IMR-90 (cell line): ENCODE data around the gene GAB1. TPM values are rescaled to one million over a fixed set of nuclear protein-coding genes. Genes with fewer than 3 reads are reported as not detected.

ENCODE experiments used
- ATAC-seq: fragments of 200-7000 bp; cut with Tn5 transposase; 2 replicates; pipeline ENCODE4 v1.9.1; 2020; ENCODE audit warnings: low read depth, mild to moderate bottlenecking, moderate library complexity
- BruUV-seq: library from RNA; stranded (reverse); fragments of 400-500 nt; replicated peaks from 2 replicates; lab custom pipeline; 2021; lab: Mats Ljungman, UMichigan
- CTCF ChIA-PET: fragments of 300-600 bp; formaldehyde crosslinking; extraction: SDS; loops from one replicate; lab custom pipeline; 2021; ENCODE audit warnings: antibody characterized with exemption; lab: Yijun Ruan, JAX
- POLR2A ChIA-PET: fragments of 300-600 bp; sonication (Branson Sonifier 250); formaldehyde crosslinking; loops from one replicate; lab custom pipeline; 2022; ENCODE audit warnings: antibody characterized with exemption; ENCODE audit not compliant: unreplicated experiment; lab: Charles Lee
- DNase-seq: peaks from one replicate; pipeline ENCODE4 v3.0.0; 2013
- H2AFZ ChIP-seq: replicated peaks from 2 replicates; pipeline ENCODE3; 2013; ENCODE audit warnings: low read length, mild to moderate bottlenecking; ENCODE audit not compliant: poor library complexity
- H2AK5ac ChIP-seq: 2 replicates; pipeline ENCODE4 v1.6.1; 2013; ENCODE audit warnings: low read depth, low read length, inconsistent platforms
- H2AK9ac ChIP-seq: replicated peaks from 2 replicates; pipeline ENCODE3; 2013; ENCODE audit warnings: mild to moderate bottlenecking, low read depth, low read length, moderate library complexity; ENCODE audit not compliant: poor library complexity
- H2BK120ac ChIP-seq: 2 replicates; pipeline ENCODE4 v1.6.1; 2013; ENCODE audit warnings: low read depth, low read length, inconsistent platforms
- H2BK15ac ChIP-seq: 3 replicates; pipeline ENCODE4 v1.6.1; 2013; ENCODE audit warnings: low read depth, low read length, inconsistent platforms
- H2BK20ac ChIP-seq: 2 replicates; pipeline ENCODE4 v1.6.1; 2013; ENCODE audit warnings: low read depth, mild to moderate bottlenecking, inconsistent platforms, low read length, moderate library complexity
- H2BK5ac ChIP-seq: 2 replicates; pipeline ENCODE4 v1.6.1; 2013; ENCODE audit warnings: mild to moderate bottlenecking, low read depth, low read length, inconsistent platforms; ENCODE audit not compliant: poor library complexity, severe bottlenecking
- H3K14ac ChIP-seq: replicated peaks from 2 replicates; pipeline ENCODE4 v1.6.1; 2013; ENCODE audit warnings: low read depth, low read length, inconsistent platforms
- H3K18ac ChIP-seq: 2 replicates; pipeline ENCODE4 v1.6.1; 2013; ENCODE audit warnings: low read depth, low read length, control low read depth
- H3K23ac ChIP-seq: 2 replicates; pipeline ENCODE4 v1.6.1; 2013; ENCODE audit warnings: low read depth, low read length, inconsistent platforms
- H3K27ac ChIP-seq: 2 replicates; pipeline ENCODE4 v1.5.1; 2013; ENCODE audit warnings: mild to moderate bottlenecking, control low read depth, low read length; ENCODE audit not compliant: insufficient read depth
- H3K27me3 ChIP-seq: 2 replicates; pipeline ENCODE4 v1.6.1; 2013; ENCODE audit warnings: low read length; ENCODE audit not compliant: control insufficient read depth, insufficient read depth
- H3K36me3 ChIP-seq: 2 replicates; pipeline ENCODE4 v1.6.1; 2013; ENCODE audit warnings: low read length, mixed read lengths; ENCODE audit not compliant: control insufficient read depth, insufficient read depth
- H3K4ac ChIP-seq: 2 replicates; pipeline ENCODE4 v1.6.1; 2013; ENCODE audit warnings: low read depth, low read length, inconsistent platforms
- H3K4me1 ChIP-seq: 2 replicates; pipeline ENCODE4 v1.6.1; 2013; ENCODE audit warnings: low read length, mixed read lengths; ENCODE audit not compliant: control insufficient read depth, insufficient read depth
- H3K4me2 ChIP-seq: 2 replicates; pipeline ENCODE4 v1.6.1; 2013; ENCODE audit warnings: low read depth, mild to moderate bottlenecking, control low read depth, low read length, moderate library complexity
- H3K4me3 ChIP-seq: 2 replicates; pipeline ENCODE4 v1.5.1; 2013; ENCODE audit warnings: low read depth, mild to moderate bottlenecking, control low read depth, low read length, moderate library complexity; ENCODE audit not compliant: insufficient read depth
- H3K56ac ChIP-seq: 2 replicates; pipeline ENCODE4 v1.6.1; 2013; ENCODE audit warnings: low read length, inconsistent platforms; ENCODE audit not compliant: insufficient read depth; ENCODE audit errors: extremely low read depth
- H3K79me1 ChIP-seq, 2 experiments: 2 replicates each; pipeline ENCODE4 v1.6.1; 2013; ENCODE audit warnings: low read length in 2 of 2, inconsistent platforms in 1 of 2, low read depth in 1 of 2
- H3K9ac ChIP-seq: 2 replicates; pipeline ENCODE4 v1.6.1; 2013; ENCODE audit warnings: low read depth, low read length, control low read depth
- H3K9me1 ChIP-seq: 2 replicates; pipeline ENCODE4 v1.6.1; 2013; ENCODE audit warnings: low read length, inconsistent platforms; ENCODE audit not compliant: insufficient read depth
- H3K9me3 ChIP-seq: 2 replicates; pipeline ENCODE4 v1.6.1; 2013; ENCODE audit warnings: low read length; ENCODE audit not compliant: control insufficient read depth, insufficient read depth
- H4K20me1 ChIP-seq: 2 replicates; pipeline ENCODE4 v1.6.1; 2013; ENCODE audit warnings: low read length, inconsistent platforms; ENCODE audit not compliant: insufficient read depth
- H4K5ac ChIP-seq: 2 replicates; pipeline ENCODE4 v1.6.1; 2013; ENCODE audit warnings: mild to moderate bottlenecking, low read depth, low read length, control low read depth
- H4K8ac ChIP-seq, 2 experiments: 2 replicates each; pipeline ENCODE4 v1.6.1; 2013; ENCODE audit warnings: low read depth in 2 of 2, low read length in 2 of 2, control low read depth in 1 of 2, inconsistent platforms in 1 of 2
- H4K91ac ChIP-seq: 2 replicates; pipeline ENCODE4 v1.6.1; 2013; ENCODE audit warnings: low read depth, low read length, inconsistent platforms; ENCODE audit not compliant: insufficient read depth
- BHLHE40 ChIP-seq: fragments of 150-350 bp; IDR thresholded peaks from 2 replicates; pipeline ENCODE4 v1.6.1; 2016; ENCODE audit warnings: mild to moderate bottlenecking, low read depth, low read length
- CEBPB ChIP-seq: IDR thresholded peaks from 2 replicates; pipeline ENCODE4 v1.6.1; 2012; ENCODE audit warnings: low read depth, low read length, improper control_type of control experiment
- CHD1 ChIP-seq: IDR thresholded peaks from 2 replicates; pipeline ENCODE4 v1.6.1; 2012; ENCODE audit warnings: low read depth, low read length, improper control_type of control experiment
- FOS ChIP-seq: fragments of 150-350 bp; IDR thresholded peaks from 2 replicates; pipeline ENCODE4 v1.6.1; 2016; ENCODE audit warnings: low read depth, low read length
- MAFK ChIP-seq: IDR thresholded peaks from 2 replicates; pipeline ENCODE4 v1.6.1; 2012; ENCODE audit warnings: low read depth, low read length, improper control_type of control experiment
- MAZ ChIP-seq: IDR thresholded peaks from 2 replicates; pipeline ENCODE4 v1.6.1; 2012; ENCODE audit warnings: low read depth, mild to moderate bottlenecking, low read length, improper control_type of control experiment, moderate library complexity, borderline replicate concordance
- MXI1 ChIP-seq: IDR thresholded peaks from 2 replicates; pipeline ENCODE4 v1.6.1; 2012; ENCODE audit warnings: low read depth, mild to moderate bottlenecking, low read length, moderate library complexity, borderline replicate concordance
- NFE2L2 ChIP-seq: fragments of 150-350 bp; IDR thresholded peaks from 2 replicates; pipeline ENCODE4 v1.6.1; 2016; ENCODE audit warnings: low read depth, mild to moderate bottlenecking, low read length
- POLR2A ChIP-seq: IDR thresholded peaks from 2 replicates; pipeline ENCODE4 v1.6.1; 2012; ENCODE audit warnings: mild to moderate bottlenecking, low read depth, low read length
- RAD21 ChIP-seq: IDR thresholded peaks from 2 replicates; pipeline ENCODE4 v1.6.1; 2012; ENCODE audit warnings: low read length, improper control_type of control experiment
- RCOR1 ChIP-seq: IDR thresholded peaks from 2 replicates; pipeline ENCODE4 v1.6.1; 2012; ENCODE audit warnings: mild to moderate bottlenecking, low read length, improper control_type of control experiment; ENCODE audit not compliant: insufficient replicate concordance
- RFX5 ChIP-seq: IDR thresholded peaks from 2 replicates; pipeline ENCODE4 v1.8.0; 2012; ENCODE audit warnings: low read depth, mild to moderate bottlenecking, low read length, moderate library complexity
- SMC3 ChIP-seq: fragments of 150-350 bp; IDR thresholded peaks from 2 replicates; pipeline ENCODE4 v1.6.1; 2016; ENCODE audit warnings: low read depth, mild to moderate bottlenecking, antibody characterized with exemption, low read length, moderate library complexity
- dilution Hi-C: fragments of 300-500 bp; cut with HindIII; formaldehyde crosslinking; loops from one replicate; pipeline ENCODE4 v1.14.3; 2018; ENCODE audit warnings: low sequenced_read_pairs; ENCODE audit not compliant: unreplicated experiment
- in situ Hi-C: fragments of 300-500 bp; cut with MboI; formaldehyde crosslinking; loops from 3 replicates; pipeline ENCODE4 v1.14.3; 2019; ENCODE audit warnings: low sequenced_read_pairs, inconsistent platforms, mixed read lengths
- intact Hi-C: fragments of 100-400 bp; cut with micrococcal nuclease; formaldehyde crosslinking; loops from 2 replicates; pipeline ENCODE4 v1.10.0; 2022
- polyA plus RNA-seq, 3 experiments: library from polyadenylated mRNA; depleted of rRNA; stranded (reverse); fragments of >200 nt; gene quantifications; 2 replicates each; pipeline ENCODE4 v1.2.3, GENCODE V29; 2012; ENCODE audit warnings: low replicate concordance in 1 of 3
- total RNA-seq: library from RNA; depleted of rRNA; stranded (reverse); fragments of >200 nt; gene quantifications from 2 replicates; pipeline ENCODE4 v1.2.3, GENCODE V29; 2012
- TF ChIP-seq, protein P1 (sequence below): fragments of 150-350 bp; IDR thresholded peaks from 2 replicates; pipeline ENCODE4 v1.6.1; 2017; ENCODE audit warnings: mild to moderate bottlenecking, antibody characterized with exemption, low read length, low read depth
- TF ChIP-seq, protein P2 (sequence below): conservative IDR thresholded peaks from 2 replicates; pipeline ENCODE4 v1.5.1; 2012; ENCODE audit warnings: mild to moderate bottlenecking, low read depth, low read length, improper control_type of control experiment
- TF ChIP-seq, protein P3 (sequence below): fragments of 150-350 bp; IDR thresholded peaks from 2 replicates; pipeline ENCODE4 v1.6.1; 2016; ENCODE audit warnings: low read depth, mild to moderate bottlenecking, low read length, moderate library complexity, borderline replicate concordance

GAB1 gene
- total and polyA plus RNA-seq, 2 of the 4 experiments (the other 2 are of a cell fraction) = 2.8 to 12.0 TPM

DNA sequence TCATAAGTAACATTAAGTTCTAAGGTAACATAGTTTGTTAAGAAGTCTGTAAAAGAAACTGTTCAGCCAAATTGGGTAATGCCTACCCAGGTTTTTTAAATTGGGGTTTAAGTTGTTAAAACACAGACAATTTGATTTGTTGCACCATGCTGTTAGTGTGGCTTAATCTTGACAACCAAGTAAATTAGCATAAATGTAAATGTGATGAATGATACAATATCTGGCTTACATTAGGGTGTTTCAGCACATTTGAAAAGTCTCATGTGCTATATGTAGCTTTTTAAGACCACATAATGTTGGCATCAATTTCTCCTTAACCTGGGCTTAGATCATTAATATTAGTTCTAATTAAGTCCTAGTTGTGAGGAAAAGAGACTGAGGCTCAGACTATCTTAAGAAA, 104.4 kb downstream of the GAB1 start:
- POLR2A ChIA-PET = no interaction called here
- Histone ChIP-seq H2BK120ac (no peak overlapping the region), H4K5ac (no peak overlapping the region), H3K36me3 (peaks cover 16% of the 10 kb centered on the region), H3K9ac (no peak overlapping the region), H2BK20ac (no peak overlapping the region), H3K4me2 (no peak overlapping the region), H3K56ac (no peak overlapping the region), H4K91ac (no peak overlapping the region), H3K4me3 (no peak overlapping the region), H2AK5ac (no peak overlapping the region), H3K9me3 (no peaks in the 10 kb centered on the region), H3K9me1 (no peaks in the 10 kb centered on the region), H3K4ac (no peak overlapping the region), H3K79me1 (peaks cover 0 to 4% of the 10 kb centered on the region in 2 experiments; a peak in 1 of 4 replicates), H3K27me3 (no peaks in the 10 kb centered on the region), H3K27ac (no peak overlapping the region), H3K4me1 (no peaks in the 10 kb centered on the region), H3K23ac (no peak overlapping the region), H3K14ac (no peak overlapping the region), H2AFZ (no peak overlapping the region), H2BK5ac (no peak overlapping the region), H3K18ac (no peak overlapping the region), H2AK9ac (no peak overlapping the region), H4K20me1 (no peaks in the 10 kb centered on the region), H4K8ac (no peak overlapping the region), H2BK15ac (no peak overlapping the region)
- no peak for DNase-seq
- dilution Hi-C loops = no loop called here
- no TSS peak for BruUV-seq
- no peak for ATAC-seq
- in situ Hi-C loops = no loop called here
- TF ChIP-seq NFE2L2 = no peak
- TF ChIP-seq FOS = no peak
- no peak for TF ChIP-seq RFX5
- TF ChIP-seq, protein P1, sequence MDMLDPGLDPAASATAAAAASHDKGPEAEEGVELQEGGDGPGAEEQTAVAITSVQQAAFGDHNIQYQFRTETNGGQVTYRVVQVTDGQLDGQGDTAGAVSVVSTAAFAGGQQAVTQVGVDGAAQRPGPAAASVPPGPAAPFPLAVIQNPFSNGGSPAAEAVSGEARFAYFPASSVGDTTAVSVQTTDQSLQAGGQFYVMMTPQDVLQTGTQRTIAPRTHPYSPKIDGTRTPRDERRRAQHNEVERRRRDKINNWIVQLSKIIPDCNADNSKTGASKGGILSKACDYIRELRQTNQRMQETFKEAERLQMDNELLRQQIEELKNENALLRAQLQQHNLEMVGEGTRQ = no peak
- TF ChIP-seq, protein P2, sequence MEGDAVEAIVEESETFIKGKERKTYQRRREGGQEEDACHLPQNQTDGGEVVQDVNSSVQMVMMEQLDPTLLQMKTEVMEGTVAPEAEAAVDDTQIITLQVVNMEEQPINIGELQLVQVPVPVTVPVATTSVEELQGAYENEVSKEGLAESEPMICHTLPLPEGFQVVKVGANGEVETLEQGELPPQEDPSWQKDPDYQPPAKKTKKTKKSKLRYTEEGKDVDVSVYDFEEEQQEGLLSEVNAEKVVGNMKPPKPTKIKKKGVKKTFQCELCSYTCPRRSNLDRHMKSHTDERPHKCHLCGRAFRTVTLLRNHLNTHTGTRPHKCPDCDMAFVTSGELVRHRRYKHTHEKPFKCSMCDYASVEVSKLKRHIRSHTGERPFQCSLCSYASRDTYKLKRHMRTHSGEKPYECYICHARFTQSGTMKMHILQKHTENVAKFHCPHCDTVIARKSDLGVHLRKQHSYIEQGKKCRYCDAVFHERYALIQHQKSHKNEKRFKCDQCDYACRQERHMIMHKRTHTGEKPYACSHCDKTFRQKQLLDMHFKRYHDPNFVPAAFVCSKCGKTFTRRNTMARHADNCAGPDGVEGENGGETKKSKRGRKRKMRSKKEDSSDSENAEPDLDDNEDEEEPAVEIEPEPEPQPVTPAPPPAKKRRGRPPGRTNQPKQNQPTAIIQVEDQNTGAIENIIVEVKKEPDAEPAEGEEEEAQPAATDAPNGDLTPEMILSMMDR = no peak
- no peak for TF ChIP-seq CHD1
- TF ChIP-seq RAD21 = no peak
- TF ChIP-seq, protein P3, sequence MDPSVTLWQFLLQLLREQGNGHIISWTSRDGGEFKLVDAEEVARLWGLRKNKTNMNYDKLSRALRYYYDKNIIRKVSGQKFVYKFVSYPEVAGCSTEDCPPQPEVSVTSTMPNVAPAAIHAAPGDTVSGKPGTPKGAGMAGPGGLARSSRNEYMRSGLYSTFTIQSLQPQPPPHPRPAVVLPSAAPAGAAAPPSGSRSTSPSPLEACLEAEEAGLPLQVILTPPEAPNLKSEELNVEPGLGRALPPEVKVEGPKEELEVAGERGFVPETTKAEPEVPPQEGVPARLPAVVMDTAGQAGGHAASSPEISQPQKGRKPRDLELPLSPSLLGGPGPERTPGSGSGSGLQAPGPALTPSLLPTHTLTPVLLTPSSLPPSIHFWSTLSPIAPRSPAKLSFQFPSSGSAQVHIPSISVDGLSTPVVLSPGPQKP = no peak
- no peak for TF ChIP-seq MXI1
- no peak for TF ChIP-seq MAZ
- TF ChIP-seq SMC3 = no peak
- no peak for TF ChIP-seq BHLHE40
- no peak for TF ChIP-seq POLR2A
- TF ChIP-seq MAFK = no peak
- TF ChIP-seq RCOR1 = no peak
- TF ChIP-seq CEBPB = no peak
- CTCF ChIA-PET = no interaction called here
- intact Hi-C loops = no loop called here
